ENCODE measurements around the gene PELI3.

PELI3 gene

GRCh38 chr11:66475349-66476172 lies 8.9 kb downstream of the PELI3 start:
- DNase-seq (ENCODE audit: low read depth, low spot score) = no peak

GRCh38 chr11:66476173-66476840 lies 9.6 kb downstream of the PELI3 start:
- no peak for DNase-seq (ENCODE audit: low read depth, low spot score)

- DNase-seq (ENCODE audit: low read depth, low spot score) = no peak
Observed at GRCh38 chr11:66476841-66477251, 10.1 kb downstream of the PELI3 start.

GRCh38 chr11:66477263-66478201 lies 10.8 kb downstream of the PELI3 start:
- DNase-seq (ENCODE audit: low read depth, low spot score) = no peak

DNA sequence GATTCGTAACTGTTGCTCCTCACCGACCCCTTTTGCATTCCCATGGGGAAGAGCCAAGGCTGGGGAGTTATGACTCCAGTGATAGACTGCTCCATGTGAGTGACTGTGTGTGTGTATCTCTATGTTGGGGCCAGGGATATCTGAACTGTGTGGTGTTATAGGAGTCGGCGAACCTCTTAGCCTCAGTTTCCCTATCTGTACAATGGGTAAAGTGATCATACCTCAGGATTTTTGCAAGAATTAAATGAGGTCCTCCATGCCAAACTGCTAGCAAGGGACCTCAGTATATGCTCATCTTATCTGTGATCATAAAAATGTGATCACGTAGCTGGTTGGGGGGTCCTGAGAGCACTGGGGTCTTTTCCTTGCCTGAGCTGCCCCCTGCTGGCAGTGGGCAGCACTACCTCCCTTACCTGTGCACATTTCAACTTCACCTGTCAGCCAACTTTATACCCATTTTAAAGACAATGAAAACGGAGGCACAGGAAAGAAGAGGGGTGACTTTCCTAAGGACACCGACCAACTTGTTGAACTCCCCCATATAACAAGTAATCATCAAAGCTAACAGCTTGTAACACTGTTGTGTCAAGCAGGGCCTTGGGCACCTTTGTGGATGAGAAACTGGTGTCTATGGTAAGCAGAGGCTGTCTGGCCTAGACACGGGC lies 12.2 kb downstream of the PELI3 start:
- no peak for DNase-seq (ENCODE audit: low read depth, low spot score)

GRCh38 chr11:66479394-66480116 lies 12.8 kb downstream of the PELI3 start:
- no peak for DNase-seq (ENCODE audit: low read depth, low spot score)

- DNase-seq (ENCODE audit: low read depth, low spot score) = peak; percentile 89
Observed at GRCh38 chr11:66480117-66480938, 13.6 kb downstream of the PELI3 start, which contains the start of gene DPP3. Gene DPP3, plus strand, starts transcription at chr11:66480434. Its CDS starts 1,767 bp downstream, at chr11:66482201.

DNA sequence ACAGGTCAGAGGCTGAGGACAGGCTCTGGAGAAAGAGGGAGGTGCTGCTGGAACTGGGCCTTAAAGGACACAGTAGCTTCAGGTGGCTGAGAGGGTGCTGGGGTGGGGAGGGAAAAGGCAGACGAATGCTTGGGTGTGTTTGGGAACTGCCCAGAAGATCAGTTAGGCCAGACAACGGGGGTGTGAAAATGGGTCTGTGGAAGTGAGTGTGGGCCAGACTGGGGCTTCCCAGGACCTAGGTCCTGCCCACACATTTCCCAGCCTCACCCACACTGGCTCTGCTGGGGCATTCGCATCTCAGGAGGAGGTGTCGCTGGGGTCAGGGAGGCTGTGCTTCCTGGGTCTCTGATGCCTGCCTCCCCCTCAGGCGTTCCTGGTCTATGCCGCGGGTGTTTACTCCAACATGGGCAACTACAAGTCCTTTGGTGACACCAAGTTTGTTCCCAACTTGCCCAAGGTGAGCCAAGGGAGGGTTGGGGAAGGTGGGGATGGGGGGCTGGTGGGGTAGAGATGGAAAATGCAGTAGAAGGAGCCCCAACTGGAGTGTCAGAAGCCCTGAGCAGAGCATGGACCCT lies 18.2 kb downstream of the PELI3 start:
- no peak for DNase-seq (ENCODE audit: low read depth, low spot score)

DNA sequence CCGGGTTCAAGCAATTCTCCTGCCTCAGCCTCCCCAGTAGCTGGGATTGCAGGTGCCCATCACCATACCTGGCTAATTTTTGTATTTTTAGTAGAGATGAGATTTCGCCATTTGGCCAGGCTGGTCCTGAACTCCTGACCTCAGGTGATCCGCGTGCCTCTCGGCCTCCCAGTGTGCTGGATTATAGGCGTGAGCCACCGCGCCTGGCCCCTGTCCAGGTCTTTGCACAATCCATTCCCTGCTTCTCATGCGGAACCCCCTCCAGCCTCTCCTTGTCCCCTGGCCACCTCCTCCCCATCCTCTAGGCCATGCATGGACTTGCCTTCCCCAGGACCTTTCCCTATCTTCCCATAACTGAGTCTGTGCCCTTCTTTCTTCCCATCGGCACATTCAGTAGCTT lies 22.3 kb downstream of the PELI3 start:
- DNase-seq (ENCODE audit: low read depth, low spot score) = no peak

DNA sequence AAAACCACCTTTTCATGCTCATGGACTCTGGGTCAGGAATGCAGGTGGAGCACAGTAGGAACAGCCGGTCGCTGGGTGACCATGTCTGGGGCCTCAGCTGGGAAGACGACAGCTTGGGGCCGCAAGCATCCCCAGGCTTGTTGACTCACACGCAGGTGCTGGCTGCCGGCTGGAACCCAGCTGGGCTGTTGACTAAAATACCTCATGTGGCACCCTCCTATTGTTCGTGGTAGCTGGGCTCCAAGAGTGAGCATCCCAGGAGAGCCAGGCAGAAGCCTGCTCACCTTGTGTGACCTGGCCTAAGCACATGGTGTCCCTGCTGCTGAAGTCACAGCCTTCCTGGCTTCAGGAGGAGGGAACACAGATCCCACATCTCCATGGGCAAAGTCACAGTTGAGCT lies 22.9 kb downstream of the PELI3 start:
- DNase-seq (ENCODE audit: low read depth, low spot score) = no peak

DNA sequence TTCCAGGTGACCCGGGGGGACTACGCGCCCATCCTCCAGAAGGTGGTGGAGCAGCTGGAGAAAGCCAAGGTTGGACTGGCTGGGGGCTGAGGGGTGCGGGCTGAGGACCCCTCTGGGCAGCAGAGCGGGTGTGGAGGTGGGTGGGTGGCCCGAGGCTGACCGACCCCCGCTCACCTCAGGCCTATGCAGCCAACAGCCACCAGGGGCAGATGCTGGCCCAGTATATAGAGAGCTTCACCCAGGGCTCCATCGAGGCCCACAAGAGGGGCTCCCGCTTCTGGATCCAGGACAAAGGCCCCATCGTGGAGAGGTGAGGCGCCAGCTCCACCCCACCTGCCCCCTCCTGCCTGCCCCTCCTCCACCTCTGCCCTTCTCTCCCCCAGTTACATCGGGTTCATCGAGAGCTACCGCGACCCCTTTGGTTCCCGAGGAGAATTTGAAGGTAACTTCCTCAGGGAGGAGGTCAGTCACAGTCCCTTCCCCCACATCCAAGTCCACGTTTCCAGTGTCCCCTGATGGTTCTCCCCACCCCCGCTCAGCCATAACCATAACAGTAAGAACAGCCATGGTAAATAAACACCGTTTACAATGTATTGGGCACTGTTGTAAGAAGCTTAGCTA lies 24.7 kb downstream of the PELI3 start:
- DNase-seq (ENCODE audit: low read depth, low spot score) = no peak

- DNase-seq (ENCODE audit: low read depth, low spot score) = no peak
Observed at GRCh38 chr11:66492161-66492865, 25.6 kb downstream of the PELI3 start.

DNA sequence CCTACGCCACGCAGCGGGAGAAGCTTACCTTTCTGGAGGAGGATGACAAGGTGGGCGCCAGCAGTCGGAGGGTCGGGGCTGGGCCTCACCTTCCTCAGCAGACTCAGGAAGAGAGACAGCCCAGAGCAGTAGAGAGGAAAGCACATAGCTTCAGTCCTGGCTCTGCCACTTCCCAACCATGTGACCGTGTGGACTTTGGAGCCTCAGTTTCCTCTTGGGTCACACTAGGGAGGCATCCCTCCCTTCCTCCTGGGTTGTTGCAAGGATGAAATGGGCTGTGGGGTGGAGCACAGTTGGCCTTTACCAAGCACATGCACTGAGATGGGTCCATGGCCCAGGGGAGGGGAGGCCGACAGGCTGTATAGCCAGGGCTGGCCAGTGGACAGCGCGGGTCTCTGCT lies 26.4 kb downstream of the PELI3 start:
- DNase-seq (ENCODE audit: low read depth, low spot score) = no peak

DNA sequence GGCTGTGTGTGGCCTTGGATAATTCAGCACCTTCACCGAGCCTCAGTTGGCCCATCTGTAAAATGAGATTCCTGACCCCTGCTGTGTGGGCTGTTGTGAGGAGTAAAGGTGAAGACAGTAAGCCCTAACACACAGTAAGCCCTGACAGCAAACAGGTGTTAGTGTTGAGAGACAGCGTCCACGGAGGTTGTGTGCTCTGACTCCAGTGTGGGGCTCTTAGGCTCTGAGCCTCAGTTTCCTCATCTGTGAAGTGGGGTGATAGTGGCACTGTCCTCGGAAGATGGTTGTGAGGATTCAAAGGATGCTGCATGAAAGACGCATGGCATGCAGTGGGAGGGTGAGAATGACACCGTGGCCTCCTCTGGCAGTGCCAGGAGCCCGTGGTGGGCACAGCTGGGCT lies 27.8 kb downstream of the PELI3 start:
- no peak for DNase-seq (ENCODE audit: low read depth, low spot score)

DNA sequence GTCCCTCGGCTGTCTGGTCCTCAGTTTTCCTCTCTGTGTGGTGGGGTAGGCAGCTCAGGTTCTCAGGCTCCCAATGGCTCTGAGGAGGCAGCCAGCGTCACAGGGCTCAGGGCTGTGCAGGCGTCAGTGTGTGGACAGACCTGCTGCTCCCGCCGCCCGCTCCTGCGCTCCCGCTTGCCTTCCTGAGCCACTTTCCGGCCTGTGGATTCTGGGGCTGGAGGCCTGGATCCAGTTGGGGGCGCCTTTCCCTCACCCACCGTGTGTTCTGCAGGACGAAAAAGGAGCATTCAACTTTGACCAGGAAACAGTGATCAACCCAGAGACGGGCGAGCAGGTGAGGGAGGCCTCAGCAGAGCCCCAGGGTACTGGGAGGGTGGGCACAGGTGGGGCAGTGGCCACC lies 28.2 kb downstream of the PELI3 start:
- no peak for DNase-seq (ENCODE audit: low read depth, low spot score)

DNA sequence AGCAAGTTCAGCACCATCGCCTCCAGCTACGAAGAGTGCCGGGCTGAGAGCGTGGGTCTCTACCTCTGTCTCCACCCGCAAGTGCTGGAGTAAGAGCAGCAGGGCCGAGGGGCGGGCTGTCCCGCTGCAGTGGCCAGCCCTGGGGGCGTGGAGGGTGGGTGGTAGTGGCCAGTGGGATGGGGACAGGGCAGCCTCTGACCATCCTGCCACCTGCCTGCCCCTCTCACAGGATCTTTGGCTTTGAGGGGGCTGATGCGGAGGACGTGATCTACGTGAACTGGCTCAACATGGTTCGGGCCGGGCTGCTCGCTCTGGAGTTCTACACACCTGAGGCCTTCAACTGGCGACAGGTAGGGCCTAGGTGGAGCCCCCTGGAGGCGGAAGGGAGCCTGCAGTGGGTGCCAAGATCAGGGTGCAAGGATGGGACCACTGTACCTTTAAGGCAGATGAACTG lies 28.7 kb downstream of the PELI3 start:
- no peak for DNase-seq (ENCODE audit: low read depth, low spot score)

DNA sequence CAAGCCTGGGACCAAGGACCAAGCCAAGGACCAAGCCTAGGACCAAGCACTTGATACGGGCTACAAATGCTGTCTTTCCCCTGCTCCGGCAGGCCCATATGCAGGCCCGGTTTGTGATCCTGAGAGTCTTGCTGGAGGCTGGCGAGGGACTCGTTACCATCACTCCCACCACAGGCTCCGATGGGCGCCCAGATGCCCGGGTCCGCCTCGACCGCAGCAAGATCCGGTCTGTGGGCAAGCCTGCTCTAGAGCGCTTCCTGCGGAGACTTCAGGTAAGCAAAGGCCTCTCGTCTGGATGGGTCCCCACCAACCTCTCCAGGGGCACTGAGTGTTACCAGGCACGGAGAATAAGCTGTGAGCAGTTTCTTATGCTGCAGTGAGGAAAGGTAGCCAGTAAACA lies 30.5 kb downstream of the PELI3 start:
- no peak for DNase-seq (ENCODE audit: low read depth, low spot score)

DNA sequence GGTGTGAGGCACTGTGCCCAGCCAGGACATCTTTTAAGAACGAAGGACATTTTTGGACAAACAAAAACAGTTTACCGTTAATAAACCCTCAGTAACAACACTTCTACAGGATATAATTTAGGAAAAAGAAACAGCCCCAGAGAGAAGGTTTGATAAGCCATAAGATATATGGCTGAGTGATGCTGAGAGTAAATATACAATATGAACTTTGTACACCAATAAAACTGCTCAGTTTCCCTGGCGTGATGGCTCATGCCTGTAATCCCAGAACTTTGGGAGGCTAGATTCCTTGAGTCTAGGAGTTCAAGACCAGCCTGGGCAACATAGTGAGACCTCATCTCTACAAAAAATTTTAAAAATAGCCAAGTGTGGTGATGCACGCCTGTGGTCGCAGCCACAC lies 31.8 kb downstream of the PELI3 start:
- no peak for DNase-seq (ENCODE audit: low read depth, low spot score)

All from activated CD4-positive, CD25-positive, alpha-beta regulatory T cell treated with anti-CD3 and anti-CD28 coated beads, Interleukin-2, amount 50 U/mL, for 16 hours (primary cell).